Caco-2 (cell line): ENCODE measurements around the gene TBPL1. TPM values are rescaled to one million over a fixed set of nuclear protein-coding genes. Genes with fewer than 3 reads are reported as not detected.

ENCODE experiments used
- BruUV-seq: library from RNA; stranded (reverse); fragments of 400-500 nt; replicated peaks from 2 replicates; lab custom pipeline; 2021; lab: Mats Ljungman, UMichigan
- CTCF ChIA-PET: fragments of 300-600 bp; sonication (Branson Sonifier 250); formaldehyde crosslinking; loops from one replicate; lab custom pipeline; 2022; ENCODE audit warnings: antibody characterized with exemption; lab: Charles Lee
- POLR2A ChIA-PET: fragments of 300-600 bp; sonication (Branson Sonifier 250); formaldehyde crosslinking; loops from one replicate; lab custom pipeline; 2022; ENCODE audit warnings: antibody characterized with exemption; lab: Charles Lee
- DNase-seq, 2 experiments: peaks; one replicate each; pipeline versions ENCODE4 v3.0.0 to v3.0.0-alpha.2; 2020 to 2022
- H3K27me3 ChIP-seq: replicated peaks from 2 replicates; pipeline ENCODE4 v1.6.0; 2011; ENCODE audit warnings: low read length; ENCODE audit not compliant: control insufficient read depth, insufficient read depth
- H3K36me3 ChIP-seq: 2 replicates; pipeline ENCODE4 v1.5.1; 2011; ENCODE audit warnings: low read length; ENCODE audit not compliant: control insufficient read depth, insufficient read depth
- H3K4me1 ChIP-seq: fragments of 250-450 bp; sonication (Bioruptor Pico); 2 replicates; pipeline ENCODE4 v1.5.1; 2020; ENCODE audit warnings: mild to moderate bottlenecking
- H3K4me3 ChIP-seq: 2 replicates; pipeline ENCODE4 v1.5.1; 2011; ENCODE audit warnings: low read depth, mild to moderate bottlenecking, control low read depth, low read length
- H3K9me3 ChIP-seq: fragments of 250-450 bp; sonication (Bioruptor Pico); 2 replicates; pipeline ENCODE4 v1.5.1; 2020; ENCODE audit warnings: mild to moderate bottlenecking, moderate library complexity
- H3K27ac Mint-ChIP-seq: one replicate; pipeline ENCODE4 v1.8.0; 2022; ENCODE audit warnings: mixed read lengths; ENCODE audit not compliant: unreplicated experiment
- H3K27me3 Mint-ChIP-seq: one replicate; pipeline ENCODE4 v1.8.0; 2022; ENCODE audit warnings: mixed read lengths; ENCODE audit not compliant: insufficient read depth, unreplicated experiment
- H3K36me3 Mint-ChIP-seq: one replicate; pipeline ENCODE4 v1.8.0; 2022; ENCODE audit warnings: mild to moderate bottlenecking, mixed read lengths; ENCODE audit not compliant: insufficient read depth, unreplicated experiment
- H3K4me1 Mint-ChIP-seq: one replicate; pipeline ENCODE4 v1.8.0; 2022; ENCODE audit warnings: low read depth, mixed read lengths; ENCODE audit not compliant: unreplicated experiment
- H3K4me3 Mint-ChIP-seq: one replicate; pipeline ENCODE4 v1.8.0; 2022; ENCODE audit warnings: mild to moderate bottlenecking, moderate library complexity, mixed read lengths; ENCODE audit not compliant: unreplicated experiment
- H3K9me3 Mint-ChIP-seq: one replicate; pipeline ENCODE4 v1.8.0; 2022; ENCODE audit warnings: mixed read lengths; ENCODE audit not compliant: unreplicated experiment
- intact Hi-C: fragments of 100-400 bp; cut with micrococcal nuclease; formaldehyde crosslinking; loops from one replicate; pipeline ENCODE4 v1.10.0; 2022; ENCODE audit not compliant: unreplicated experiment
- total RNA-seq: library from RNA; stranded (reverse); gene quantifications from 2 replicates; pipeline ENCODE4 v1.2.3, GENCODE V29; 2022
- TF ChIP-seq, protein P1 (sequence below), 2 experiments: fragments of 200-600 bp in 1 of 2; IDR thresholded peaks; 1 replicate in 1 of 2; 2 replicates in 1 of 2; pipeline versions ENCODE4 v1.5.1 to v1.8.0; 2011 to 2022; ENCODE audit warnings: antibody characterized with exemption in 1 of 2, control low read depth in 1 of 2, inconsistent platforms in 1 of 2, low read depth in 1 of 2, low read length in 1 of 2, mild to moderate bottlenecking in 1 of 2, moderate library complexity in 1 of 2; ENCODE audit not compliant: insufficient read depth in 1 of 2, severe bottlenecking in 1 of 2, unreplicated experiment in 1 of 2

The TBPL1 gene
- total RNA-seq, 1 experiment from 2014 or later, result 19.3 TPM

DNA sequence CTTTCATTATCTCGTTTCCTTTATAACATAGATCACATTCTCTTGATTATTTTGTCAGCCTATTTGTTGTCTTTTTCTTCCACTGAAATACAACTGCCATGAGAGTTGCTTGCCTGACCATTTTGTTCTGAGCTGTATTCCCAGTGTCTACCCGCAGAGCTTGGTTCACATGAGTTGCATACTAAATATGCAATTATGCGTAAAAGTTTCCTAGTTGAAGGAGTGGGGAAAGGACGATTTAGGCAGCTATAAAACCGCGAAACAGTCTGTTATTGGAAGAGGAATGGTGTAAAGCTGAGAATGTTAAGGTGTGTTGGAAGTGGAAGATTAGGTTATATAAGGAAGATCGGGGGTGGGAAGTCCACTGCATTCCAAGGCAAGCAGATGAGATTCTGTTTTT, 8.8 kb downstream of the TBPL1 start:
- ChIA-PET POLR2A (no interaction called here), CTCF (interaction anchor here (0.9 kb wide), 1 partner anchor 38 kb away, joined by 3 read pairs; no protein-coding TSS in a partner anchor)
- H3K27me3 ChIP-seq, result no peaks in the 10 kb centered on the region
- no peaks in the 10 kb centered on the region for H3K27me3 Mint-ChIP-seq
- H3K9me3 ChIP-seq, result no peaks in the 10 kb centered on the region
- H3K27ac Mint-ChIP-seq, result no peak overlapping the region
- H3K4me3 ChIP-seq, result no peak overlapping the region
- H3K4me3 Mint-ChIP-seq, result no peak overlapping the region
- DNase-seq, result no peak
- TF ChIP-seq, protein P1, sequence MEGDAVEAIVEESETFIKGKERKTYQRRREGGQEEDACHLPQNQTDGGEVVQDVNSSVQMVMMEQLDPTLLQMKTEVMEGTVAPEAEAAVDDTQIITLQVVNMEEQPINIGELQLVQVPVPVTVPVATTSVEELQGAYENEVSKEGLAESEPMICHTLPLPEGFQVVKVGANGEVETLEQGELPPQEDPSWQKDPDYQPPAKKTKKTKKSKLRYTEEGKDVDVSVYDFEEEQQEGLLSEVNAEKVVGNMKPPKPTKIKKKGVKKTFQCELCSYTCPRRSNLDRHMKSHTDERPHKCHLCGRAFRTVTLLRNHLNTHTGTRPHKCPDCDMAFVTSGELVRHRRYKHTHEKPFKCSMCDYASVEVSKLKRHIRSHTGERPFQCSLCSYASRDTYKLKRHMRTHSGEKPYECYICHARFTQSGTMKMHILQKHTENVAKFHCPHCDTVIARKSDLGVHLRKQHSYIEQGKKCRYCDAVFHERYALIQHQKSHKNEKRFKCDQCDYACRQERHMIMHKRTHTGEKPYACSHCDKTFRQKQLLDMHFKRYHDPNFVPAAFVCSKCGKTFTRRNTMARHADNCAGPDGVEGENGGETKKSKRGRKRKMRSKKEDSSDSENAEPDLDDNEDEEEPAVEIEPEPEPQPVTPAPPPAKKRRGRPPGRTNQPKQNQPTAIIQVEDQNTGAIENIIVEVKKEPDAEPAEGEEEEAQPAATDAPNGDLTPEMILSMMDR (IDR thresholded peaks at IDR 0.05; ENCODE audit: insufficient read depth in 1 of 2, low read depth in 1 of 2, low read length in 1 of 2, severe bottlenecking in 1 of 2, unreplicated experiment in 1 of 2), result no peak
- H3K4me1 ChIP-seq, result no peaks in the 10 kb centered on the region
- no peaks in the 10 kb centered on the region for H3K36me3 ChIP-seq
- no peaks in the 10 kb centered on the region for H3K9me3 Mint-ChIP-seq
- intact Hi-C loops, result no loop called here
- peaks cover 5% of the 10 kb centered on the region for H3K4me1 Mint-ChIP-seq
- H3K36me3 Mint-ChIP-seq, result no peaks in the 10 kb centered on the region
- no TSS peak for BruUV-seq

DNA sequence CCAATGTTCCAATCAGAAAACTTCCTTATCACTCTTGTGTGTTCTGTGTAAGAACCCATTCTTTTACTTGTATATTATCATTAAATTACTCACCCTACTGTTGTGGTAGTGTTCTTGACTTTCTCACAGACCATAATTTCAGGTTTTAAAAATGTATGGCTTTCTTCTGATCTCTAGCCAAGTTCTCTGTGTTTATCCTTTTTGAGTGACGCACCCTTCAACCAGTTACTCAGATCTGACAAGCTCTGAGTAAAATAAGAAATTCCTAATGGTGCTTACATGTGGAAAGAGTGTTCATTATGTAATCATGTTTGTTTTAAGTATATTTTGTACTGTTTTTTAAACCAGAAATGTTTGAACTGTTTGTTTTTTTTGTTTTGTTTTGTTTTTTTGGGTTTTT, 11.0 kb downstream of the TBPL1 start:
- no peaks in the 10 kb centered on the region for H3K9me3 ChIP-seq
- TF ChIP-seq, protein P1 (IDR thresholded peaks at IDR 0.05; ENCODE audit: insufficient read depth in 1 of 2, low read depth in 1 of 2, low read length in 1 of 2, severe bottlenecking in 1 of 2, unreplicated experiment in 1 of 2), result no peak
- H3K27me3 ChIP-seq, result no peaks in the 10 kb centered on the region
- H3K36me3 ChIP-seq, result no peaks in the 10 kb centered on the region
- H3K27ac Mint-ChIP-seq, result no peak overlapping the region
- no peaks in the 10 kb centered on the region for H3K9me3 Mint-ChIP-seq
- no peak for DNase-seq
- intact Hi-C loops, result no loop called here
- ChIA-PET CTCF (no interaction called here), POLR2A (no interaction called here)
- no TSS peak for BruUV-seq
- no peaks in the 10 kb centered on the region for H3K36me3 Mint-ChIP-seq
- no peak overlapping the region for H3K4me3 Mint-ChIP-seq
- no peaks in the 10 kb centered on the region for H3K4me1 ChIP-seq
- H3K4me3 ChIP-seq, result no peak overlapping the region
- H3K4me1 Mint-ChIP-seq, result peaks cover 6% of the 10 kb centered on the region
- H3K27me3 Mint-ChIP-seq, result no peaks in the 10 kb centered on the region

DNA sequence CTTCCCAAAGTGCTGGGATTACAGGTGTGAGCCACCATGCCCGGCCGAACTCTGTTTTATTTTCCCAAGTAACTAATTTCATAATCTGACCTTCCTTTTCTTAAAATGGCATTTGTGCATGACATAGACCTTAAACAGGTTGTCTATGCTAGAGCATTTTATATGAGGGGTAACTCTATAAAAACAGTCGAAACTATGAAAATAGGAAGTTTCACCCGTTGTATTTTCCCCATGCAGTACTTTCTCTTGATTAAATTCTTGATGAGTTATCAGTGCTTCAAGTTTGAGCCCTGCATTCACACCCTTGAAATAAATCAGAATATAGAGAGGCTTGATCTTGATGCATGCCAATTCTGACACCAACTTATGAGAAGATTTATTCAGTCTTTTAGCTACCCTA, 11.7 kb downstream of the TBPL1 start:
- ChIA-PET CTCF (no interaction called here), POLR2A (no interaction called here)
- no TSS peak for BruUV-seq
- Histone ChIP-seq H3K9me3 (no peaks in the 10 kb centered on the region), H3K36me3 (no peaks in the 10 kb centered on the region), H3K27me3 (no peaks in the 10 kb centered on the region), H3K4me1 (no peaks in the 10 kb centered on the region), H3K4me3 (no peak overlapping the region)
- Mint-ChIP-seq H3K4me3 (no peak overlapping the region), H3K4me1 (peaks cover 6% of the 10 kb centered on the region), H3K27ac (no peak overlapping the region), H3K27me3 (no peaks in the 10 kb centered on the region), H3K9me3 (no peaks in the 10 kb centered on the region), H3K36me3 (no peaks in the 10 kb centered on the region)
- intact Hi-C loops, result no loop called here
- DNase-seq, result no peak
- TF ChIP-seq, protein P1 (IDR thresholded peaks at IDR 0.05; ENCODE audit: insufficient read depth in 1 of 2, low read depth in 1 of 2, low read length in 1 of 2, severe bottlenecking in 1 of 2, unreplicated experiment in 1 of 2), result no peak
